B cell (primary cell): ENCODE results near the gene RAB3IL1.

ENCODE experiments used
- CTCF ChIP-seq: fragments of 200-600 bp; IDR thresholded peaks from one replicate; pipeline ENCODE4 v1.8.0; 2022; ENCODE audit warnings: antibody characterized with exemption, mild to moderate bottlenecking
- EZH2 ChIP-seq: IDR thresholded peaks from 2 replicates; pipeline ENCODE4 v1.6.1; 2012; ENCODE audit warnings: borderline replicate concordance, low read depth, mild to moderate bottlenecking, moderate library complexity, low read length; ENCODE audit not compliant: insufficient read depth, poor library complexity, severe bottlenecking

DNA sequence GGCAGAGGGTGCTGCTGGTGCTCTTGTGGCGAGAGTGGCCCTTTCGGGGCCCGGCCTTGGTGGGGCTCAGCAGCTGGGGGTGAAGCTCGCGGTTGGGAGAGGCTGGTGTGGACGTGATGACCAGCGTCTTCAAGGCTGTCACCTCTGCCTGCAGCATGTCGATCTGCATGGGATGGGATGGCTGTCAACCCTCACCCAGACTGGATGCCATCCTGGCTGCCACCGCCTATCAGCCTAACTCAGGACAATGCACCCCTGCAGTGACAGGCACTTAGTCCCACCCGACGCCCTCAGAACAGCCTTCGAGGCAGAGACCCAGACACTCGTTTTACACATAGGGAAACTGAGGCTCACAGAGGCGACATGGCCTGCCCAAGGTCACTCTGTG is 10.8 kb downstream of the RAB3IL1 start:
- TF ChIP-seq CTCF = no peak
- TF ChIP-seq EZH2 = no peak
